Hepatic stellate cell (primary cell): ENCODE results near the gene SHF.
"Not testable (repeated sequence)": the region's sequence is repeated elsewhere in the genome, so short reads cannot be mapped to it uniquely, and the experiment has no call there.

Experiments
- DNase-seq: peaks from one replicate; pipeline ENCODE4 v3.0.0; 2011; ENCODE audit warnings: low spot score

Gene SHF

DNA sequence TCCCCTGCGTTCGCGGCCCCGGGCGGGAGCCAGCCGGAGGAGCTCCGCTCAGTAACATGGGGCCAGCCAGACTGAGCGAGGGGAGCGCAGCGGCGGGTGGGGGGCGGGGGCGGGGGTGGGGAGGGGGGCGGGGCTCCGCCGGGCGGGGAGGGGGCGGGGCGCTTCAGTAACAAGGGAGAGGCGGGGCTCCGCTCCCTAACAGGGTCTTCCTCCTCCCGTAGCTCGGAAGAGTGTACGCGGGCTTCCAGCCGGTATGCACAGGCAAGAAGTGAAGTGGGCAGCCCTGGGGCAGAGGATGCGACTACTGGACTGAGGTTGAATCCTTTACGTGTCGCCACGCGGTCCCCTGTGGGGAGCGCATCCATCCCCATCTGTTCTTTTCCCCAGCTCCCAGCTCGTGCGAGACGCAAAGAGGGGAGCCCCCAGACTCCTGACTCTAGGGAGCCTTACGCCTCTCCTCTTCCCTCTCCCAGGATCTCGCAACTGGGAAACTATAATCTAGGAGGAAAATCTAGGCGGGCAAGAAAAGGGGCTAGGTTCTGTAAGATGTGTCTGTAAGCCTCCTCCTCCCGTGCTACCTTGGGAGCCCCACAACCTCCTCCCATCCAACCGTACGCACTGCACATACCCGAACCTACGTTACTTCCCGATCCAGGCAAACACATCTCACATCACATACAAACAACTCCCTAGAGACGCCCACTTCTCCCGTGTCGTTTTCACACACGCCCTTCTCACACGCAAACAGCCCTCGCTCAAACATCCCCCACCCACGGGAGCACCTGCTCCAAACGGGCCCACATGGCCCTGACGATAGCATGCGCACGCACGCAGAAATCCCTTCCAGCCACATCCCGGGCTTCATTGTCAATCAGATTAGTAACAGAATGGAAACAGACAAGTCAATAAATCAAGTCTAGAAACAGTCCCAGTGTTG is at the start of gene SHF:
Gene SHF, minus strand, starts transcription at position 73 of the 937 bp plus-strand sequence. Its CDS starts 15 bp downstream, at position 58.
- no peak for DNase-seq

DNA sequence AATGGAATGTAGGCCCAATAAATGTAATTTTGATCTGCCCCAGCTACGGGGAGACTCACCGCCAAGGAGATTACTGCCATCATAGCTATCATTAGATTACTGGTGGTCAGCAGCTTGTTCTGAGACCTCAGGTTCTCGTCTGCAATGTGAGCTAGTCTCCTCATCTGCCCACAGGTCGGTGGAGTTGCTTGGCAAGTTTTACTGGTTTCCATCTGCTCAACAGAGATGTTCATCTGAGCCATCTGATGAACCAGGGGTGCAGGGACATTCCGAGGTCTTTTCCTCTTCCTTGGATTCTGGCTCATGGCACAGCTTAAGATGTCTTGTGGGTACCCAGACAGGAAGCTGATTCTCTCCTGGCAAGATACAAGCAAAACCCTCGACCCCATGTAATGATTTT is 49.0 kb upstream of the SHF start:
- DNase-seq: not testable (repeated sequence)

- no peak for DNase-seq
These were observed 46.9 kb upstream of the SHF start for GRCh38 chr15:45234562-45235235.

GRCh38 chr15:45231864-45232562 is 44.2 kb upstream of the SHF start:
- no peak for DNase-seq

- DNase-seq: no peak
These were observed 43.4 kb upstream of the SHF start for GRCh38 chr15:45231132-45231531.

GRCh38 chr15:45230245-45230965 is 42.6 kb upstream of the SHF start:
- no peak for DNase-seq

GRCh38 chr15:45228931-45229330 is 41.2 kb upstream of the SHF start:
- DNase-seq: no peak

DNA sequence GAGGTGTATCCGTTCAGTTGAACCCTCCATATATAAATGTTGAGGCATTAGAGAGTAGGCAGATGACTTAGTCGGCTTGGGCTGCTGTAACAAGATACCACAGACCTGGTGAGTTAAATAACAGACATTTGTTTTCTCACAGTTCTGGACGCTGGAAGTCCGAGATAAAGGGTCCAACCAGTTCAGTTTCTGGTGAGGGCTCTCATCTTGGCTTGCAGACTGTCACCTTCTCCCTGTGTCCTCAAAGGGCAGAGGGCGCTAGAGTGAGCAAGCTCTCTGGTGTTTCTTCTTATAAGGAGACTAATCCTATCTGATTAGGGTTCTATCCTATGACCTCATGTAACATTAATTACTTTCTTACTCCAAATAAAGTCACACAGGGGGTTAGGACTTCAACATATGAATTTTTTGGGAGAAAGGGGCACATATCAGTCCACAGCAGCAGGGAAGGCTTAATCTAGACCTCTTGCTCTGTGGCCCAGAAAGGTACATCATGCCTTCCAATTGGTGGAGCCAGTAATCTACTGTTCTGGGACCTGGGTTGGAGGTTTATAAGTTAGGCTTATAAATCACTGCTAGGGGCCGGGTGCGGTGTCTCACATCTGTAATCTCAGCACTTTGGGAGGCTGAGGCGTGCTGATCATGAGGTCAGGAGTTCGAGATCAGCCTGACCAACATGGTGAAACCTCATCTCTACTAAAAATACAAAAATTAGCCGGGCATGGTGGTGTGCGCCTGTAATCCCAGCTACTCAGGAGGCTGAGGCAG is 37.9 kb upstream of the SHF start:
- DNase-seq: no peak

GRCh38 chr15:45224621-45225217 is 37.0 kb upstream of the SHF start:
- no peak for DNase-seq

- DNase-seq: no peak
These were observed 34.2 kb upstream of the SHF start for GRCh38 chr15:45221967-45222366.

DNA sequence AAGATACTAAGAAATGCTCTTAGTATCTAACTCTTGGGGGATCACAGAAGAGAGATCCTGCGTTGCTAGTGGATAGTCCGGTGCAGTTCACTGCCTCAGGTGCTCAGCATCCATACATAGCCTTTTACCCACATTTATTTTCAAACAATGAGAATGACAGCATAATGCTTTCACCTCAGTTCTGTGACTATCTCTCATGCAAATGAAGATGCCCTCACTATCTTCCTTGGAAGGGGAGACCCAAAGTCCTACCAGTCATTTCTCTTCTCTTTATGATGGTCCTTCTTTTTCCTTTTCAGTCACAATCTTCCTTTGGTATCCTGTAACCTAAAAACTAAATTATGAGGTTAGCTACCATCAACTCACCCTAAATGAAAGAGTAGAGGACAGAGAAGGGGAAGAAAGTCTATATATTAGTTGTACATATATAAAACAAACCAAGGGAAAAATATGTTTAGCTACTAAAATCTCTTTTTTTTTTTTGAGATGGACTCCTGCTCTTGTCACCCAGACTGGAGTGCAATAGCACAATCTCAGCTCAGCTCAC is 33.4 kb upstream of the SHF start:
- no peak for DNase-seq

GRCh38 chr15:45212493-45212892 is 24.7 kb upstream of the SHF start:
- DNase-seq: no peak

GRCh38 chr15:45205192-45205591 is 17.4 kb upstream of the SHF start:
- DNase-seq: peak; percentile 61

- DNase-seq: no peak
These were observed 15.4 kb upstream of the SHF start for GRCh38 chr15:45203182-45203581.

DNA sequence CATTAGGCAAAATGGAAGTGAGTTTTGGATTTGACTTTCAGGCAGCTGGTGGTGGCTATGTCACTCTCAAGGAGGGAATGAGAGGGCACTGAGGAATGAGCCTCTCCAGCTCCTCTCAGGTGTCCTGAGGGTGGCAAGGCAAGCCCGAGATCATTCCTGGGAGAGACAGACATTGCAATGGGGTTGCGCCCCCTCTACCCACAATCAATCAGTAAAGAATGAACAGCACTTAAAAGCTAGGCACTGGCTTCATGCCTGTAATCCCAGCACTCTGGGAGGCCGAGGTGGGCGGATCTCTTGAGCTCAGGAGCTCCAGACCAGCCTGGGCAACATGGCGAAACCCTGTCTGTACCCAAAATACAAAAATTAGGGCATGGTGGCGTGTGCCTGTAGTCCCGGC is 14.1 kb upstream of the SHF start:
- DNase-seq: no peak

GRCh38 chr15:45201557-45201859 is 13.7 kb upstream of the SHF start:
- no peak for DNase-seq

DNA sequence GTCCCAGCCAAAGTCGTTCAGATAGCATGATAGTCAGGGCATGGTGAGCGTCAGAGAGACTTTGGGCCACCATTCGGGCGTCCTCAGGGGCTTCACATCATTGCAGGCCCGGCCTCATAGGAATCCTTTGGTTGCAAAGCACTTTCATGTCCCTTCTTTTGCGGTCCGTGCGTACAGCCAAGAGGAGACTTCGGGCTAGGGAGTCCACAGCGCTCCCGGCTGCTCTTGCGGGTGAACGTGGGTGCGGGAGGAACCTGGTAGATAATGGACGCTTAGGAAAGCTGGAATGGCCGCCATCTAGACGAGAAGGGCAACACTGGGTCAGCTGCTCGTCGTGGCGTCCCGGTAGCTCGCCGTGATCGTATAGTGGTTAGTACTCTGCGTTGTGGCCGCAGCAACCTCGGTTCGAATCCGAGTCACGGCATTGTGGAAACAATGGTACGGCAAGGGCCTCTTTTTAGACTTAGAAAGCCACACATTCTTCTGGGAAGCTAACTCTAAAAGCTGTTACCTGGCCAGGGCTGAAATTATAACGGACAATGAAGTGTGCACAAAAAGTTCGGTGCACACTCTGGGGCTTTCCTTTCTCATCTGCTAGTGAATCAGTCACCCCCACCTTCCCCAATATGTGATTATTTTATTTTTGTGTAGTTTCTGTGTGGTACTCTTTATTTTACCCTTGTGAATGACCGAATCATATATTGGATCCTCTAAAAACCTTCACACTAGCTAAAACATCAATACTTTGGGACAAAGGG is 13.2 kb upstream of the SHF start:
- peak; percentile 47 for DNase-seq

DNA sequence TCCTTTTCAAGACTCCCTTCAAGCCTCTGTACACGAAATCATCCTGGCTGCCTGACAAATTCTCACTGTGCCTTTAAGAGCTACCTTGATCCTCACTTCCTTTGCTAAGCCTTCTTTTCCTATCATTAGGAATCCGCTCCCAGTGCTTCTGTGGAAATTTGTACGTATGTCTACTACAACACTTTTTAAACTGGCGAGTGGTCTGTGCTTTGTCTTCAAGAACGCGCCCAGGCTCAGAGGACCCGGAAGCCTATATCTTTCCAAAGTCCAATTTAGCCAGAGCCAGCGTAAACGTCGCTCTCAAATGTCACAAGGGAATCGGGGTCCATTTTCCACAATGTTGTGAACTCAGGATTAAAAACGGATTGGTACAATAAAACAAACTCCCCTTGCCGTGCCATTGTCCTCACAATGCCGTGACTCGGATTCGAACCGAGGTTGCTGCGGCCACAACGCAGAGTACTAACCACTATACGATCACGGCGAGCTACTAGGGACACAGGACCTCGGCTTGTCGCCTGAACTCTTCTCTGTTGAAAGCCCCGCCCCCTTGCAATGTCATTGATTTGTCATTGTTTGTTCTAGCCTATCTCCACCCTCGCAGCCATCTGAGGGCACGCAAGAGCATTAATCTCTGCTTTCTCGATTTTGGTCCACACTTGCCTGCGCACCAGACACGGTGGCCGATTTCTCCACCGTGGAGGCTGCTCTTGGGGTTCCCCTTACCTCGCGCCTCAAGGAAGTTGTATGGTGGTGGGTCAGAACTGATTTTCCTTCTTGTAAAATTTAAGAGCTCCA is 12.4 kb upstream of the SHF start:
- DNase-seq: peak; percentile 64

DNA sequence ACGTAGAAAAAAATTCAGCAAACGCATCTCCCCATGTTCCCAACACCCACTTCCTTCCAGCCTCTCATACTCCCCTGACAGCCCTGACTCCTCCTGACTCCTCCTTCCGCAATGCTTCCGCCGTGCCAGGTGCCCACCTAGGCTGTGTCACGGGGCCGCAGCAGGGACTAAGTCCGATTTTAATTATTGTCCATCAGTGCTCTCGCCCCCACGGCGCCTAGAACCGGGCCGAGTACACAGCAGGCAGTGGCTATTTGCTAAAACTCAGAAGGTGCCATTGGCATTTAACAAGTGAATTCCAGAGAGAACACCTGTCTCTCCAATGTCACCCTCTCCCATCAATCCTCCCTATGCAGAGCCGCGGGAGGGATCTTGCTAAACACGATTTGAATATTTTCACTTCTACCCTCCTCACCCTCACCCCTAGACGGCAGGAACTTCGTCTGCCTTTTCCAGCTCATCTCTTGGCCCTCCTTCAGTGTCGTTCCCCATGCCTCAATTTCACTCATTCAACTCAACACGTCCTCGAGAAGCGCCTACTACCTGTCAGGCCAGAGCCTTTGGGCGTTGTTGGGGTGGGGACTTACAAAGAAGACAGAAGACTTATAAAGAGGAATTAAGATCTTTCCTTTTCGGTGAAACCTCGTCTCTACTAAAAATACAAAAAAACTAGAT is 11.5 kb upstream of the SHF start:
- no peak for DNase-seq
